GM19463 (cell line): ENCODE results near the gene TENT5C.
"Not testable (repeated sequence)": the region's sequence is repeated elsewhere in the genome, so short reads cannot be mapped to it uniquely, and the experiment has no call there.

Source experiments
- ATAC-seq: cut with Tn5 transposase; IDR thresholded peaks from one replicate; pipeline ENCODE4 v1.9.1; 2021; ENCODE audit warnings: mild to moderate bottlenecking, moderate library complexity; ENCODE audit not compliant: unreplicated experiment

Gene TENT5C

GRCh38 chr1:117605774-117606648, at the start of gene TENT5C:
TSS of gene TENT5C (plus strand) at chr1:117606048. CDS start at chr1:117622869, 16,821 bp downstream.
- peak; percentile 90 for ATAC-seq

DNA sequence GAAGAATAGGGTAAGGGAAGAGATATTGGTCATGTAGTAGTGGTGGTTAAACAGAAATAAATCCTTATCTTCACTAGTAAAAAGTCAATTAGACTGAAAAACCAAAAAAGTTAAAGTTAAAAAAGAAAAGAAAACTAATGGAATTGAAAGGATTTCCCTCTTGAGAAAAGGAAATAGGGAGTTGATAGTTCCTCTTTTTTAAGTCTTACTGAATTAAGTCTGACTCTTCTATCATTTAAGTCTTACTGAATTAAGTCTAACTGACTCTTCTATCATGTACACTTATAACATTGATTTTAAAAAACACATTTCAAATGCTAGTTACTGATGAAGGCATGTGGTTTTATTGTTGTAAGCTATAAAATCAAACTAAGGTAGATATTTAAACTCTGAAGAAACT, 49.5 kb upstream of the TENT5C start:
- no peak for ATAC-seq

DNA sequence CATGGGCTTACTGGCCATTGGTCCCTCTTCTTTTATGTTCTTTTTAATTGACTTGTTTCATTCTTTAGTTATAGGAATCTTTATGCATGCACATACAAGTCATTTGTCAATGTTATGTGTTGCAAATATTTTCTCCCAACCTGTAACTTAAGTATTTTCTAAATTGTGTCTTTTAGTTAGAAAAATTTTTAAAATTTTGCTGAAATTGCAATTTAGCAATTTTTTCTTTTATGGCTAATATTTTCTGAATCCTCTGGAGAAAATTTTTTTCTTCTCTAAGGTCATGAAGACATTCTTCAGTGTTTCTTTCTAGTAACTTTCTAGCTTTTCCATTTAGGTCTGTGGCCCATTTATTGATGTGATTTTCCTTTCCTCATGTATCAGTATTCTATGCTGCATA, 48.9 kb upstream of the TENT5C start:
- ATAC-seq = no peak

DNA sequence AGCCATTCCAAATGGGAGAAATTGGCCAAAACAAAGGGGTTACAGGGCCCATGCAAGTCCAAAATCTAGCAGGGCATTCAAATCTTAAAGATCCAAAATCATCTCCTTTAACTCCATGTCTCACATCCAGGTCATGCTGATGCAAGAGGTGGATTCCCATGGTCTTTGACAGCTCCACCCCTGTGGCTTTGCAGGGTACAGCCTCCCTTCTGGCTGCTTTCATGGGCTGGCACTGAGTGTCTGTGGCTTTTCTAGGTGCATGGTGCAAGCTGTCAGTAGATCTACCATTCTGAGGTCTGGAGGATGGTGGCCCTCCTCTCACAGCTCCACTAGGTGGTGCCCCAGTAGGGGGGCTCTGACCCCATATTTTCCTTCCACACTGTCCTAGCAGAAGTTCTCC, 47.4 kb upstream of the TENT5C start:
- ATAC-seq = not testable (repeated sequence)

DNA sequence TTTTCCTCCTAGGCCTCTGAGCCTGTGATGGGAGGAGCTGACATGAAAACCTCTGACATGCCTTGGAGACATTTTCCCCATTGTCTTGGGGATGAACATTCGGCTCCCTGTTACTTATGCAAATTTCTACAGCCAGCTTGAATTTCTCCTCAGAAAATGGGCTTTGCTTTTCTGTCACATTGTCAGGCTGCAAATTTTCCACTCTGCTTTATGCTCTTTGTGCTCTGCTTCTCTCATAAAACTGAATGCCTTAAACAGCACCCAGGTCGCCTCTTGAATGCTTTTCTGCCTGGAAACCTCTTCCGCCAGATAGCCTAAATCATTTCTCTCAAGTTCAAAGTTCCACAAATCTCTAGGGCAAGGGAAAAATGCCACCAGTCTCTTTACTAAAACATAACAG, 46.7 kb upstream of the TENT5C start:
- ATAC-seq = no peak

DNA sequence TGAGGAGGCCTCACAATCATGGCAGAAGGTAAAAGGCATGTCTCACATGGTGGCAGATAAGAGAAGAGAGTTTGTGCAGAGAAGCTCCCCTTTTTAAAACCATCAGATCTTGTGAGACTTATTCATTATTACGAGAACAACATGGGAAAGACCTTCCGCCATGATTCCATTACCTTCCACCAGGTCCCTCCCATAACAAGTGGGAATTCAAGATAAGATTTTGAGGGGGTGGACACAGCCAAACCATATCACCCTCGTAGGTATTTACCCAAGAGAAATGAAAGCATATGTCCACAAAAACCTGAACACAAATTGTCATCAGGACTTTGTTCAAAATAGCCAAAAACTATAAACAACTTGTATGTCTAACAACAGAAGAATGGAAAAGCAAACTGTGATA, 45.9 kb upstream of the TENT5C start:
- no peak for ATAC-seq

DNA sequence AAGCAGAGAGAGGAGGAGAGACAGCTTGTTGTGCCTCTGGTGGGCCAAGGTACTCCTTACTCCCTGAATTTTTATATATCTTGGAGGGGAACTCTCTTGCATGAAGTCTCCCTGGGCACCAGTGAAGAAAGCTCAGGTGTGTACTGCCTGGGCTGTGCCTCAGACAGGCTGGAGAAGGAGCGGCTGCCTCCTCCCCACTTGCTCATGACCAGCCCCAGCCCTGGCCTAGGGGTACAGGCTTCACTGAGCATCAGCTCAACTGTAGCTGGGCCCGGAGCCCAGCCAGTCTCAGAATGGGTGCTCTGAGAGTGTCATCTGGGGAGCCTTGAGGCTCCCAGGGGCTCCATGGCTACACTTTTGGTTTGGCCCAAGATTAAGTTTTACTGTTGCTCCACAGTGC, 44.8 kb upstream of the TENT5C start:
- ATAC-seq = no peak

DNA sequence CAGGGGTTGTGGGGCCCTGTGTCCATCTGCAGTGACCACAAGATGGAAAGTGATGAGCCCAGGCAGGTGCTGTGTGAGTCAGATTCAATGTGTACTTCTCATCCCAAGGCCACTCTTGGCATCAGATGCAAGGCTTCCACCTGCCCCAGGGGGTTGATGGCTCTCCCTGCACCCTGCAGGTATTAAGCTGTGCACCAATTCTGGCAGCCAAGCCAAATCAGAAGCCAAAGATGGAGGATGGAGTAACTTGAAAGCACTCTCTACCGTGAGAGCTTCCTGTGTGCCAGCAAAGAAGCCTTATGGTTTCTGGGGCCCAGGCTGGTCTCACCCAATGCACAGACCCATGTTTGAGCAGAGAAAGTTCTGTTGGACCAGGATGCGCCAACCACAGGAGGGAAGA, 44.3 kb upstream of the TENT5C start:
- no peak for ATAC-seq

DNA sequence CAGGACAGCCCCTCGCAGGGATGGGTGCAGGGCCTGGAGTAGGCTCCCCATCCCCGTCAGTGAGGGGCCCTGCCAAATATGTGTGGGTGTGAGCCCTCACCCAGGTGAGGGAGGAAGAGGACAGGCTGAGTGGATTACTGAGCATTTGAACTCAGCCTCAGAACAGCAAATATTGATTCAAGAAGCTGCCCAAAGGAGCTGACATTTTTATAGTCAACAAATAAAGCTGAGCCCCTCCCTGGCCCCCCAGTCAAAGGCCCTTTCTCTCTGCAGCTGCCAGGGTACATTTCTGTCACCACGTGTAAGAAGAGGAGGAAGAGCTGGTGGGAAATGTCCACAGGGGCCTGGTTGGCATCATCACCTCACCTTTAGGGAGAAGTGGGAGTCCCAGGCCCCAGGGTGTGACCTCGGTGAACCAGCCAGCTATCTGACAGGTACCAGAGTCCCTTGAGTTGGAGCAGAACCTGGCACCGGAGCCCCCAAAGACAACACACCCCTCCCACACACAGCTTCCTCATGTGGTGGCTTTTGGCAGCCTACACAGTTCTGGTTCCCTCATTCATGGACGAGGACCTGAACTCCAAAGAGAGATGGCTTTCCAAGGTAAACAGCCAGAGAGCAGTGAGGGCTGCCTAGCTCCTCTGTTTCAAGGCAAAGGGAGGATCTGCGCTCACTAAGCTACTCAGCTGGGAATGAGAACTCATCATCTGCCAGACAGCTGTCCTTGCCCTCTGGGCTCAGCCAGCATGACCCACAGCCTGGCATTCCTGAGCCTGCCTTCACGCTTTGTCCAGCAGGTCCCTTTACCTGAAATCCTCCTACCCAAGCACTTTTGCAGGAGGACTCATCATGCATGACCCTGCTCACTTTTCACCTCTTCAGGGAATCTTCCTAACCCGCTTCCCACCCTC, 43.0 kb upstream of the TENT5C start:
- no peak for ATAC-seq

- ATAC-seq = no peak
Measured at GRCh38 chr1:117563492-117563875, 42.4 kb upstream of the TENT5C start.

DNA sequence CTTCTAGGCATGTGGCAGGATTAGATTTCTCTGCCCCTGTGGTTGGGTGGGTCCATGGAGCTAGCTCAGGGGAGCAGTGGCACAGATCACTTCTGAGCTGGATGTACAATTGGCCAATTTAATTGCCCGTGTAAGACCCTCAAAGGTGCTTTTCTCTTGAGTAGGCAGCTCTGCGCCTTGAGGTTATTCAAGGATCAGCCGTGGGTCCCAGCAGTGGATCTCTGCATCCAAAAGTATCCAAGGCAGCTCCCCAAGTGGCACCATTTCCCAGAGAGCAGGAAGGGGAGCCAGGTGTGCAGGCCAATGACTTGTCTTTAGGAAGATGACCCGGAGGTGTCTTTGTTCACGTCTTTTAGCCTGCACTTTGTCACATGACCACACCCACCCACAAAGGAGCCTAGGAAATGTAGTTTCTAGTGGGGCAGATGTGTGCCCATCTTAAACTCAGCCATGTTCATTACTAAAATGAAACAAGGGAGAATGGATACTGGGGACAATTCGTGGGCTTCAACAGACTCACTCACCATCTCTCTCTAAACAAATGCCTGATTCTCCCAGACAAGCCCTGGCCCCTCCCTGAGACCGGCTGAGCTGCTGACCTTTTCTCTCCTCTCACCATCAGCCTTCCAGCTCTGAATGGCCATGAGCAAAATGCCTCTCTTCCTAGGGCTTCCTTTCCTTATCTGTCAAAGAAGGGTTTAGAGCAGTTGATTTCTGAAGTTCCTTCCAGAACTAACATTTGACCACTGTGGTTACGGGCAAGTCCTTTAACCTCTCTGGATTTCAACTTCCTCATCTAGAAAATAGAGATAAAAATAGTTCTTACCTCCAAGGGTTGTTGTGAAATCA, 41.4 kb upstream of the TENT5C start:
- ATAC-seq = no peak

- ATAC-seq = no peak
Measured at GRCh38 chr1:117565076-117565556, 40.7 kb upstream of the TENT5C start.

DNA sequence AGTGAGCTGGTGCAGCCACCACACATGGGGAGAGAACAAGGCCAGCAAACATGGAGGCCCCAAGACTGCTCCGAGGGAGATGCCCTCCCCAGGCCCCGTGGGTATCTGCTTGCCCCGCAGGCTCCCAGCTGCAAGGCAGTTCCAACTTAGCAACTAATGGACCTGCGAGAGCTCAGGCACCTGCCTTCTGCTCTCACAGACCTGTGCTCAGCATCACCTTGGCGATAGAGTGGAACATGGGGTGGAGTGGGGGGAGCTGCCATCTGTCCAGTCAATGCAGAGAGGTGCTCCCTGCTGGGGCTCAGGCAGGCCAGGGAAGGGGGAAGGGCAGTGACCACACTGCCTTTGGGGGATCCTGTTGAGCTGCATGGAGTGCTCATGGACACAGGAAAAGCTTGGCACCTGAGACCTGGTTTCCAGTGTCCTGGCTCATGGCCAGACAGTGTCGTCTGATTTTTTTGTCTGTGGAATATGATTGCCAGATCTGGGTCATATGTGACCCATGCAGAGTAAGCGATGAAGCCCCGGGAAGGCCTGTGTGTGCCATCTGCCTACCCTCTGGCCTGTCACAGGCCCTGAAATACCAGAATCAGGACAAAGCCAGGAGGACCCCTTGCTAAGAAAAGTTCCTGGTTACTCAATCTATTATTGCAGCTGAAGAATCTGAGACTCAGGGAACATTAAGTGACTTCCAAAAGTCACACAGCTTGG, 39.9 kb upstream of the TENT5C start:
- ATAC-seq = no peak

DNA sequence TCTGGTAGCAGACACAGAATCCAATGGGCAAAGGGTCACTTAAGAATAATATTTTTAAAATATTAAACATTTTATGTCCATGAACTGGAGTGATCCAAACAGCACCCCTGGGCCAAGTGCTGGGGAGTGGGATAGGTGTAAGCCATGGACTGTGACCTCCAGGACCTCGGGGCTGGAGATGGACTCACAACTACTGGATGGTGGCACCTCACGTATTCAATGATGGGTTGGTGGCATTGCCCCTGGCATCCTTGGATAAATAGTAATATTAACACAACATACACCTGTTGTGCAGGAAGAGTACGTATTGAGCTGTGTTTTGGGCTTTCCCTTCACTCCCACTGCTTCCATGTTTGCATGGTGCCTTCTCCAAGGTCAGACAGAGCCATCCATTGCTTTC, 39.3 kb upstream of the TENT5C start:
- no peak for ATAC-seq

GRCh38 chr1:117567435-117567834, 38.4 kb upstream of the TENT5C start:
- ATAC-seq = no peak

- no peak for ATAC-seq
Measured at GRCh38 chr1:117567976-117568375, 37.9 kb upstream of the TENT5C start.

DNA sequence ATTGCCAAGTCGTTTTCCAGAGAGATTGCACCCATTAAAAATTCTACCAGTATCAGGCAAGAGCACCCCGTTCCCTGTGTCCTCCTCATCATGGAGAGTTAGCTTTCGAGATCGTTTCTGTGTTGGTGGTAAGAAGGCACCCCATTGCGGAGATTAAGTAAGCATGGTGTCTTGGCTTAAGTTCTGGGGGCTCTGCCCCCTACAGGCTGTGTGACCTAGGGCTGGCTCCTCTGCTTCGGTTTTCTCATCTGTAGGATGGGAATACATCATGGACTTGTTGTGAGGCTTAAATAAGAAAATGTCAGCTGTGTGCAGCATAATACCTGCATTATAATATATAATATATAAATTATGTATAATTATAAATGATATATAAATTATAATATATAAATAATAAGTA, 36.8 kb upstream of the TENT5C start:
- no peak for ATAC-seq

- no peak for ATAC-seq
Measured at GRCh38 chr1:117569856-117570255, 36.0 kb upstream of the TENT5C start.

- ATAC-seq = no peak
Measured at GRCh38 chr1:117570988-117571409, 34.8 kb upstream of the TENT5C start.

- ATAC-seq = no peak
Measured at GRCh38 chr1:117571496-117571895, 34.4 kb upstream of the TENT5C start.
